ENCODE data around the gene SCN2A. TPM values are rescaled to one million over a fixed set of nuclear protein-coding genes. Genes with fewer than 3 reads are reported as not detected.

Gene SCN2A
- total RNA-seq, 1 donor: under 0.01 TPM

DNA sequence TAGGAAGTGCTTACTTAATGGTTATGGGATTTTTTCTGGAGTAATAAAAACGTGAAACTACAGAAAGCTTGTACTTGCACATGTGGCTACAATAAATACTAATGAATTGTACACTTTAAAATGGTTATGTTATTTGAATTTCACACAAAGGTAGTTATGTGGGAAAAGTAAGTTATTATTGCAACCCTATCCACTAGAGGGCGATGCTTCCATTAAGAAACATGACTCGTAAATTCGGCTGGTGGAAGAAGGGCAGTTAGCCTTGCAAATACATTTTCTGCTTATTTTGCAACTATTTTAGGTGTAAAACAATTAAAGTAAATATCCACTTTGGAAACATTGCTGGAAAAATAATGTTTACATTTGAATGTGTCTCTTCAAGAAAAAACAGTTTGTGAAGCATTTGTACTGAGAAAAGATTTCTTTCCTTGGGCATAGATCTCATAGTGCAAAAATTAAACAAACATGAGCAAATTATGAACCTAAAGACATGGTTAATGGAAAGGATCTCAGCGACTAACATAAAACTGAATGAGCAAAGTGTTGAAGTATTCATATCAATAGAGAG is 162.2 kb downstream of the SCN2A start:
- Histone ChIP-seq H3K4me3 (ENCODE audit: low read length) (no peak overlapping the region), H3K4me1 (ENCODE audit: insufficient read depth, low read length) (no peaks in the 10 kb centered on the region), H3K9me3 (ENCODE audit: low read depth, low read length) (no peaks in the 10 kb centered on the region), H3K27me3 (ENCODE audit: insufficient read depth, low read length) (peaks cover 2% of the 10 kb centered on the region)

DNA sequence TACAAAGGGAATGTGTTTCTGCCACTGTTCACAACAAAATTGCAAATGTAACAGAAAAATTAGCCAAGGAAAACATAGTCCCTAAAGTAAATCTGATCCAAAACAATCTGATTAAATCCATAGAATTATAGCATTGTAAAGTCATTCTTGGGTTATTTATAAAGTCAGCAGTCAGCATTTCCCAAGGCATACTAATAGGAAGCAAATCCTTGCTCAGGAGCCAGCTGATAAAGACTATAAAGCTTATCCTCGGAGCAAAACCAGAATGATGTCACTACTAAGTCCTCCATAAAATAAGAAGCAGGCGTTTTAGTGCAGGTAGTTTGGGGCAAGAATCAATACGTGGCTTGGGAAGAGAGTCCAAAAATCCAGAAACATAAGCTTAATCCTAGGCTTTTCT is 162.9 kb downstream of the SCN2A start:
- Histone ChIP-seq H3K4me1 (ENCODE audit: insufficient read depth, low read length) (no peaks in the 10 kb centered on the region), H3K4me3 (ENCODE audit: low read length) (no peak overlapping the region), H3K9me3 (ENCODE audit: low read depth, low read length) (no peaks in the 10 kb centered on the region), H3K27me3 (ENCODE audit: insufficient read depth, low read length) (peaks cover 2% of the 10 kb centered on the region)

DNA sequence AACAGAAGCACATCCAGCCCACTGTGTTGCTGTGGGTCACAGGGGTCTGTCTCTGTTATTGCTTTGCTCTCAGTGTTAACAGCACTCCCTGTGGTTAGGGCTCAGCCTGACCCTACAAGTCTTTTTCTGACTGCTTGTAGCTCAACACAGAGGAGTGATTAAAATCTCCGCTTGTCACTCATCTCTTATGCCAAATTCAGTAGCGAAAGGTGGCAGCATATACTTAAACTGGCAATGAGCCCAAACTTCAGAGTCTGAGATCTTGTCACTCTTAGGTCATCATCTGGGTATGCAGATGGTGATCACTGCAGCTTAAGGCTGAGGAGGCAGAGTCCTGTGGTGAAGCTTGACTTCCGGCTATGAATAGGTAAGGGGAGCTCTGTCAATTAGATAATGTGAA is 167.0 kb downstream of the SCN2A start:
- no peaks in the 10 kb centered on the region for H3K27me3 ChIP-seq (ENCODE audit: insufficient read depth, low read length)
- no peaks in the 10 kb centered on the region for H3K4me1 ChIP-seq (ENCODE audit: insufficient read depth, low read length)
- H3K9me3 ChIP-seq (ENCODE audit: low read depth, low read length): no peaks in the 10 kb centered on the region
- no peak overlapping the region for H3K4me3 ChIP-seq (ENCODE audit: low read length)

DNA sequence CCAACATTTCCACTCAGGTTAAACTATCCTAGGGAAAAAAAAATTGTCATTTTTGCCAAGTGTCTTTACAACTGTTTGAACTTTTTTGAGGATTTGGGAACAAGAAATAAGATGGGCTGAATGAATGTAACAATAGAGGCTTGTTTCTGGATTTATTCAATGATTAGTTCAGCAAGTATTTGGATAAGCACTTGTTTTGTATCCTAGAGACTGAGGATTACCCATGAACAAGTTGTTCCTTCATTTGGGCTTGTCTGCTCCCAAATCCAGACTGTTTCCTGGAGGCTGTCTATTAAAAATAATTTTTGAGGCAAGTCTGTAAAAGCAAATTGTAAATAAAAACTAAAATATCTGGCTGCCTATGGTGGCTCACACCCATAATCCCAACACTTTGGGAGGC is 168.3 kb downstream of the SCN2A start:
- no peak overlapping the region for H3K4me3 ChIP-seq (ENCODE audit: low read length)

GRCh38 chr2:165408186-165408585 is 169.0 kb downstream of the SCN2A start:
- no peaks in the 10 kb centered on the region for H3K9me3 ChIP-seq (ENCODE audit: low read depth, low read length)
- H3K4me1 ChIP-seq (ENCODE audit: insufficient read depth, low read length): no peaks in the 10 kb centered on the region
- H3K4me3 ChIP-seq (ENCODE audit: low read length): no peak overlapping the region
- no peaks in the 10 kb centered on the region for H3K27me3 ChIP-seq (ENCODE audit: insufficient read depth, low read length)

More for the DNA sequence above, 168.3 kb downstream of the SCN2A start:
- Histone ChIP-seq H3K9me3 (ENCODE audit: low read depth, low read length) (no peaks in the 10 kb centered on the region), H3K27me3 (ENCODE audit: insufficient read depth, low read length) (no peaks in the 10 kb centered on the region), H3K4me1 (ENCODE audit: insufficient read depth, low read length) (no peaks in the 10 kb centered on the region)

- Histone ChIP-seq H3K9me3 (ENCODE audit: low read depth, low read length) (no peaks in the 10 kb centered on the region), H3K4me3 (ENCODE audit: low read length) (no peak overlapping the region), H3K27me3 (ENCODE audit: insufficient read depth, low read length) (no peaks in the 10 kb centered on the region), H3K4me1 (ENCODE audit: insufficient read depth, low read length) (no peaks in the 10 kb centered on the region)
Measured at GRCh38 chr2:165410276-165410675, 171.1 kb downstream of the SCN2A start.

GRCh38 chr2:165414187-165414586 is 175.0 kb downstream of the SCN2A start:
- H3K4me3 ChIP-seq (ENCODE audit: low read length): no peak overlapping the region

DNA sequence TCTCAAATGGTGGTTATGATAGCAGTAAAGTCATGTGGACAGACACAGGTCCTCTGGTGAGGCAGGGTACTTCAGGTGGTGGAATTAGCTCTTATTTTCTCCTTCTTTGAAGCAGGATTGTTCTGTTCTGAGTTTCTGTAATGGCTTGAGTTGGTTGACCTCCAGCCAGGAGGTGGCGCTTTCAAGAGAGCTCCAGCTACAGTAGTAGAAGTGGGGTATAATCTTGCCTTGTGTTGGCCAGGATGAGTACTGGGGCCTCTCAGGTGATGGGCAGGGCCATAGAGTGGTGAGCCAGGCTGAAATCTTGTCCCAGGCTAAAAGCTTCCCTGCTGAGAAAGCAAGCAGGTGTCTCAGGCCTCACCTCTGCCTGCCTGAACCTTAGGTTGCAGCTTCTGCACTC is 177.8 kb downstream of the SCN2A start:
- H3K4me1 ChIP-seq (ENCODE audit: insufficient read depth, low read length): no peaks in the 10 kb centered on the region
- no peak overlapping the region for H3K4me3 ChIP-seq (ENCODE audit: low read length)
- H3K27me3 ChIP-seq (ENCODE audit: insufficient read depth, low read length): no peaks in the 10 kb centered on the region
- no peaks in the 10 kb centered on the region for H3K9me3 ChIP-seq (ENCODE audit: low read depth, low read length)

More at GRCh38 chr2:165414187-165414586, 175.0 kb downstream of the SCN2A start:
- Histone ChIP-seq H3K4me1 (ENCODE audit: insufficient read depth, low read length) (no peaks in the 10 kb centered on the region), H3K9me3 (ENCODE audit: low read depth, low read length) (no peaks in the 10 kb centered on the region), H3K27me3 (ENCODE audit: insufficient read depth, low read length) (no peaks in the 10 kb centered on the region)

GRCh38 chr2:165420231-165420630 is 181.0 kb downstream of the SCN2A start:
- no peaks in the 10 kb centered on the region for H3K9me3 ChIP-seq (ENCODE audit: low read depth, low read length)

DNA sequence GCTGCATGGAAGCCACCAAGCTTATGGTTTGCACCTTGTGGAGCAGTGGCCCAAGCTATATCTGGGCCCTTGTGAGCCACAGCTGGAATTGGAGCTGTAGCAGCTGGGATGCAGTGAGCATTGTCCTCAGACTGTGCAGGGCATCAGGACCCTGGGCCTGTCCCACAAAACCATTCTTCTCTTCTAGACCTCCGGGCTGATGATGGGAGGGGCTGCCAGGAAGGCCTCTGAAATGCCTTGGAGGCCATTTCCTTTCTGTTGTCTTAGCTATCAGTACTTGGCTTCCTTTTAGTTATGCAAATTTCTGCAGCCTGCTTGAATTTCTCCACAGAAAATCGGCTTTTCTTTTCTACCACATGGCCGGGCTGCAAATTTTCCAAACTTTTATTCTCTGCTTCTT is 183.9 kb downstream of the SCN2A start:
- Histone ChIP-seq H3K4me1 (ENCODE audit: insufficient read depth, low read length) (no peaks in the 10 kb centered on the region), H3K4me3 (ENCODE audit: low read length) (no peak overlapping the region), H3K27me3 (ENCODE audit: insufficient read depth, low read length) (no peaks in the 10 kb centered on the region), H3K9me3 (ENCODE audit: low read depth, low read length) (no peaks in the 10 kb centered on the region)

More at GRCh38 chr2:165420231-165420630, 181.0 kb downstream of the SCN2A start:
- Histone ChIP-seq H3K4me3 (ENCODE audit: low read length) (no peak overlapping the region), H3K27me3 (ENCODE audit: insufficient read depth, low read length) (no peaks in the 10 kb centered on the region), H3K4me1 (ENCODE audit: insufficient read depth, low read length) (no peaks in the 10 kb centered on the region)

DNA sequence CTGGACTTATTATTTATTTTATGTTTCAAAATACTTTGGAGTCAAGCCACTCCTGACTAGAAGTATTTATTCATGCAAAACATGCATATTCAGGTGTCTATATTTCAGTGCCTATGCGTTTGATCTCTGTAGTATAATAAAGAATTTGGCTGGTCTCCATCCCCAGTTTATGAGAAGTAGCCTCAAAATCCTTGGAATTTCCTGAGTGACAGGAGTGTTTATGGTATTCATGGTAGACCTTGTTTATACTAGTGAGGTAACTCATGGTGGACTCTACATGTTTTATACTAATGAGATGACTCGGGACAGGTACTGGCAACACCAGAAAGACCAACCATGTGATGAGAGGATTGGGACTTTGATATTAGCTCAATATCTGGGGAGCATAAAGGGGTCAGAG is 186.3 kb downstream of the SCN2A start:
- H3K9me3 ChIP-seq (ENCODE audit: low read depth, low read length): no peaks in the 10 kb centered on the region

DNA sequence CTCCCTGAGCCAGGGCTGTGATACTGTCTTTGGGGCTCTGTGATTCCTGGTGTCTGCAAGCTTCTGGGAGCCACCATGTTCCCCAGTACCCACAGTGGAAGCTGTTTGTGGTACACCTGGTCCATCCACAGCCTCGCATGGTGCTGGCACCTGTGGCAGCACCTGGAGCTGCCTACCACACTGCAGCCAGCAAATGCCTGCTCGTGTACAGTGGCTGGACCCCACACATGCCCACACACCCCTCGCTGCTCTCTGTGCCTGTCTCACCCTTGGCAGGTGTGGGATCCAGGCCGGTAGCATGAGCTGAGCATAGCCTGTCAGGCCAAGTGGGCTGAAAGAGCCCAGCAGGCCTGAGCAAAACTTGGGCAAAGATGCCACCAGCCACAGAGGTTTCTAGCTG is 188.5 kb downstream of the SCN2A start:
- Histone ChIP-seq H3K27me3 (ENCODE audit: insufficient read depth, low read length) (no peaks in the 10 kb centered on the region), H3K9me3 (ENCODE audit: low read depth, low read length) (no peaks in the 10 kb centered on the region), H3K4me1 (ENCODE audit: insufficient read depth, low read length) (no peaks in the 10 kb centered on the region), H3K4me3 (ENCODE audit: low read length) (no peak overlapping the region)

More for the DNA sequence above, 186.3 kb downstream of the SCN2A start:
- Histone ChIP-seq H3K4me1 (ENCODE audit: insufficient read depth, low read length) (no peaks in the 10 kb centered on the region), H3K27me3 (ENCODE audit: insufficient read depth, low read length) (no peaks in the 10 kb centered on the region), H3K4me3 (ENCODE audit: low read length) (no peak overlapping the region)

DNA sequence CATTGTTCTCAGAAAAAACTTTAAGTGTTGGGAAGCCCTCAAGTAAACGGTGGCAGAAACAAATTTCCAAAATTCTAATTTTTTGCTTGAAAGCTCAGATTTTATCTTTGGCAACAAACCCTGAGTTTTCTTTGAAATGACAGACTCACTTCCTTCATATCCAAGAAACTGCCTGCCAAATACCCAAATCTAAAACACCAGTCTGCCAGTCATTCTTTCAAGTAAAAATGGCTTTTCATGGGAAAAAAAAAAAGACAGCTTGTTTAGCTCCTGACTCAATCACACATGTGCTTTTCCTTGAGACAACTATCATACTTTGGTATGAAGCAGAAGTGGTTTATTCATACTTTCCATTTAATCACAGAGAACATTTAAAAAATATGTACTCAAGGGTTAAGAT is 189.7 kb downstream of the SCN2A start:
- Histone ChIP-seq H3K9me3 (ENCODE audit: low read depth, low read length) (no peaks in the 10 kb centered on the region), H3K27me3 (ENCODE audit: insufficient read depth, low read length) (no peaks in the 10 kb centered on the region), H3K4me1 (ENCODE audit: insufficient read depth, low read length) (no peaks in the 10 kb centered on the region), H3K4me3 (ENCODE audit: low read length) (no peak overlapping the region)

DNA sequence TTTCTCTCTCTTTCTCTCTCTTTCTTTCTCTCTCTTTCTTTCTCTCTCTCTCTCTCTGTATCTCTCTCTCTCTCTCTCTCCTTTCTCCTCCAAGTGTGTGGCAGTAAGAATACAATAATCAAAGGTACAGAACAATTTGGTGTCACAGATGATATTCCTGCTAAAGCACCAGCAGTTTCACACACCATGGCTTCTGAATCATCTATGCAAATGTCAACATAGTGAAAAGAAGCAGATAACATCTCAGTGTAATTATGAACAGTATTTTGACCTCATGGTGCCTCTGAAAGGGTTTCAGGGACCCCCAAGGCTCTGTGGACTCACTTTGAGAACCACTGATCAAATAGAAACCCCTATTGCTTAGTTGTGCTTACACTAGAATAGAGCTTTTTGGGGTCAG is 191.8 kb downstream of the SCN2A start:
- Histone ChIP-seq H3K27me3 (ENCODE audit: insufficient read depth, low read length) (no peaks in the 10 kb centered on the region), H3K9me3 (ENCODE audit: low read depth, low read length) (no peaks in the 10 kb centered on the region), H3K4me3 (ENCODE audit: low read length) (no peak overlapping the region), H3K4me1 (ENCODE audit: insufficient read depth, low read length) (no peaks in the 10 kb centered on the region)

GRCh38 chr2:165432234-165432966 is 193.2 kb downstream of the SCN2A start:
- H3K4me3 ChIP-seq (ENCODE audit: low read length): no peak overlapping the region
- no peaks in the 10 kb centered on the region for H3K9me3 ChIP-seq (ENCODE audit: low read depth, low read length)
- H3K27me3 ChIP-seq (ENCODE audit: insufficient read depth, low read length): no peaks in the 10 kb centered on the region
- H3K4me1 ChIP-seq (ENCODE audit: insufficient read depth, low read length): no peaks in the 10 kb centered on the region
